ENCODE data around the gene CCDC141.

DNA sequence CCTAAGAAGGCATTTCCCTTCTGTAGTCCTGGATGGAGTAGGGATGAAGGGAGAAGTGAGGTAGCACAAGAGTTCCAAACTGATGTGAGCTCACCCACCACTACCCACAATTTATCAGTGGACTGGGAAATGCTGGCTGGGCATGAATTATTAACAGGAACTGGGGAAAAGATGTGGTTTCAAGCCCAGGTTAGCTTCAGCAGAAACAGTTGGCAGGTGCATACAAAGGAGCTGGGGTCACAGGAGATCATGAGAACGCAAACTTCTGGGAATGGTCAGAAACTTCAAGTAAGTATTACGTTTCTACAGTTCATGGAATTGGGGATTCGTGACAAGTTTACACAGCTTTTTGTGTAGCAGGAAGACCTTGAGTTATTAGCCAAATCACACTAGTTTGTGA is 5.4 kb downstream of the CCDC141 start:
- TF ChIP-seq GATA2 (IDR thresholded peaks at IDR 0.05; ENCODE audit: low read depth, low read length): no peak
- no peak for TF ChIP-seq GATA3 (IDR thresholded peaks at IDR 0.05; ENCODE audit: low read depth, low read length)

Data from SH-SY5Y (cell line).